ENCODE data around the gene SCARB1.

- TF ChIP-seq CTCF (IDR thresholded peaks at IDR 0.05), result no peak
- no peak for TF ChIP-seq ZFX (IDR thresholded peaks at IDR 0.05; ENCODE audit: borderline replicate concordance)
These were observed 78.6 kb downstream of the SCARB1 start for GRCh38 chr12:124784871-124785572.

All from 22Rv1 (cell line).